Loucy (cell line): Measurements from ENCODE around the gene YAF2.
"Not testable (repeated sequence)": the region's sequence is repeated elsewhere in the genome, so short reads cannot be mapped to it uniquely, and the experiment has no call there.

ENCODE experiments used
- H2AFZ ChIP-seq: fragments of 200-600 bp; sonication (generic); 2 replicates; pipeline ENCODE4 v1.6.0; 2016; ENCODE audit warnings: antibody characterized with exemption, mild to moderate bottlenecking, low read length, moderate library complexity
- H3F3A ChIP-seq: fragments of 200-600 bp; 2 replicates; pipeline ENCODE4 v1.6.0; 2016; ENCODE audit warnings: antibody characterized with exemption, low read depth, mild to moderate bottlenecking
- H3K27me3 ChIP-seq: fragments of 200-600 bp; sonication (generic); 2 replicates; pipeline ENCODE4 v1.6.1; 2014; ENCODE audit warnings: low read length, mild to moderate bottlenecking; ENCODE audit not compliant: insufficient read depth, poor library complexity, severe bottlenecking
- H3K36me3 ChIP-seq: fragments of 200-600 bp; sonication (generic); 2 replicates; pipeline ENCODE4 v1.6.1; 2016; ENCODE audit warnings: low read length; ENCODE audit not compliant: insufficient read depth
- H3K4me1 ChIP-seq: fragments of 200-600 bp; sonication (generic); 2 replicates; pipeline ENCODE4 v1.5.1; 2014; ENCODE audit warnings: low read length, mild to moderate bottlenecking; ENCODE audit not compliant: insufficient read depth, poor library complexity, severe bottlenecking
- H3K4me2 ChIP-seq: fragments of 200-600 bp; sonication (generic); 2 replicates; pipeline ENCODE4 v1.6.0; 2014; ENCODE audit warnings: antibody characterized with exemption, low read length, low read depth, mild to moderate bottlenecking; ENCODE audit not compliant: poor library complexity, severe bottlenecking
- H3K4me3 ChIP-seq: fragments of 200-600 bp; sonication (generic); 2 replicates; pipeline ENCODE4 v1.5.1; 2014; ENCODE audit warnings: low read length, mild to moderate bottlenecking, mixed read lengths; ENCODE audit not compliant: poor library complexity, severe bottlenecking
- H3K79me2 ChIP-seq: fragments of 200-600 bp; sonication (generic); 2 replicates; pipeline ENCODE4 v1.6.1; 2014; ENCODE audit warnings: low read length; ENCODE audit not compliant: insufficient read depth
- H3K9ac ChIP-seq: fragments of 200-600 bp; sonication (generic); 2 replicates; pipeline ENCODE4 v1.6.0; 2014; ENCODE audit warnings: mild to moderate bottlenecking, low read depth, low read length, moderate library complexity; ENCODE audit not compliant: poor library complexity, severe bottlenecking
- H3K9me2 ChIP-seq: fragments of 200-600 bp; sonication (generic); replicated peaks from 2 replicates; pipeline ENCODE4 v1.6.1; 2016; ENCODE audit warnings: low read depth, low read length, mixed read lengths
- H3K9me3 ChIP-seq: fragments of 200-600 bp; sonication (generic); 2 replicates; pipeline ENCODE4 v1.6.1; 2014; ENCODE audit warnings: mild to moderate bottlenecking, antibody characterized with exemption, low read length, low read depth; ENCODE audit not compliant: insufficient read depth
- H4K20me1 ChIP-seq: fragments of 200-600 bp; sonication (generic); 2 replicates; pipeline ENCODE4 v1.6.0; 2014; ENCODE audit warnings: antibody characterized with exemption, low read length, mild to moderate bottlenecking; ENCODE audit not compliant: insufficient read depth, poor library complexity, severe bottlenecking
- EZH2phosphoT487 ChIP-seq: fragments of 200-600 bp; IDR thresholded peaks from 2 replicates; pipeline ENCODE4 v1.6.1; 2018; ENCODE audit warnings: antibody characterized with exemption, mild to moderate bottlenecking, moderate library complexity, borderline replicate concordance
- TF ChIP-seq, protein P1 (sequence below): fragments of 200-600 bp; sonication (generic); conservative IDR thresholded peaks from 2 replicates; pipeline ENCODE4 v1.5.1; 2014; ENCODE audit warnings: mild to moderate bottlenecking, antibody characterized with exemption, low read length

The YAF2 gene

DNA sequence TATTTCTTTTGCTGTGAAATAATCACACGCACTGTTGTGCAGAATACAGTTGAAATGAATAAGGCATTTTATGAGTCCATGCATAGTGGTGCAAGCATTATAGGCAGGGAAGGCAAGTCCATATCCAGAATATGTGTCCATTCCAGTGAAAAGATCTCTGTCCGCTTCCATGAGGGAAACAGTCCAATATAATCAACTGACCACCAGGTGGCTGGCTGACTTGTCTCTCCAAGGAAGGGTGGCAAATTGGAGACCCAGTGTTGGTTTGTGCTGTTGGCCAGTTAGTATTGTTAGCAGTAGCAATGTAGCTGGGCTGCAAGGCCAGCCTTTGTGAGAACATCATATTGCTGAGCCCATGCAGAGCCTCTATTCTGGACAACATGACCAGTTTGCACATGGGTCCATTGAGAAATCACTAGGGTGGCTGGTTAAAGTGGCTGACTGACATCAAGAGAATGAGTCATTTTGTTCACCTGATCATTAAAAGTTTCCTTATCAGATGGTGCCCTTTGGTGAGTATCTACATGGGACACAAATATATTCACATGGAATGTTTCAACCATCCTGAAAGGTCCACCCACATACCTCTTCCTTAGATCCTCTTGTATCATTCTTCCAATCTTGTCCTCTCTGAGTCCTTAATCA, 17.3 kb upstream of the YAF2 start:
- no peaks in the 10 kb centered on the region for H3K4me1 ChIP-seq
- no peak overlapping the region for H2AFZ ChIP-seq
- H3K9ac ChIP-seq, result no peak overlapping the region
- TF ChIP-seq, protein P1, sequence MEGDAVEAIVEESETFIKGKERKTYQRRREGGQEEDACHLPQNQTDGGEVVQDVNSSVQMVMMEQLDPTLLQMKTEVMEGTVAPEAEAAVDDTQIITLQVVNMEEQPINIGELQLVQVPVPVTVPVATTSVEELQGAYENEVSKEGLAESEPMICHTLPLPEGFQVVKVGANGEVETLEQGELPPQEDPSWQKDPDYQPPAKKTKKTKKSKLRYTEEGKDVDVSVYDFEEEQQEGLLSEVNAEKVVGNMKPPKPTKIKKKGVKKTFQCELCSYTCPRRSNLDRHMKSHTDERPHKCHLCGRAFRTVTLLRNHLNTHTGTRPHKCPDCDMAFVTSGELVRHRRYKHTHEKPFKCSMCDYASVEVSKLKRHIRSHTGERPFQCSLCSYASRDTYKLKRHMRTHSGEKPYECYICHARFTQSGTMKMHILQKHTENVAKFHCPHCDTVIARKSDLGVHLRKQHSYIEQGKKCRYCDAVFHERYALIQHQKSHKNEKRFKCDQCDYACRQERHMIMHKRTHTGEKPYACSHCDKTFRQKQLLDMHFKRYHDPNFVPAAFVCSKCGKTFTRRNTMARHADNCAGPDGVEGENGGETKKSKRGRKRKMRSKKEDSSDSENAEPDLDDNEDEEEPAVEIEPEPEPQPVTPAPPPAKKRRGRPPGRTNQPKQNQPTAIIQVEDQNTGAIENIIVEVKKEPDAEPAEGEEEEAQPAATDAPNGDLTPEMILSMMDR, result 0 out of 2 replicates have a peak, but pooled peaks have one; percentile 13
- no peak for TF ChIP-seq EZH2phosphoT487
- H3K4me2 ChIP-seq, result no peak overlapping the region
- H3K9me2 ChIP-seq, result no peaks in the 10 kb centered on the region
- no peaks in the 10 kb centered on the region for H3K36me3 ChIP-seq
- H3K79me2 ChIP-seq, result no peaks in the 10 kb centered on the region
- H3F3A ChIP-seq, result no peaks in the 10 kb centered on the region
- no peaks in the 10 kb centered on the region for H3K9me3 ChIP-seq
- H3K27me3 ChIP-seq, result no peaks in the 10 kb centered on the region
- H4K20me1 ChIP-seq, result no peaks in the 10 kb centered on the region
- no peak overlapping the region for H3K4me3 ChIP-seq

DNA sequence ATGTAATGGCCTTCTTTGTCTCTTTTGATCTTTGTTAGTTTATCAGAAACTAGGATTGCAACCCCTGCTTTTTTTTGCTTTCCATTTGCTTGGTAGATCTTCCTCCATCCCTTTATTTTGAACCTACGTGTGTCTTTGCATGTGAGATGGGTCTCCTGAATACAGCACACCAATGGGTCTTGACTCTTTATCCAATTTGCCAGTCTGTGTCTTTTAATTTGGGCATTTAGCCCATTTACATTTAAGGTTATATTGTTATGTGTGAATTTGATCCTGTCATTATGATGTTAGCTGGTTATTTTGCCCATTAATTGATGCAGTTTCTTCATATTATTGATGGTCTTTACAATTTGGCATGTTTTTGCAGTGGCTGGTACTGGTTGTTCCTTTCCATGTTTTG, 14.6 kb upstream of the YAF2 start:
- not testable (repeated sequence) for H3K9ac ChIP-seq, H3F3A ChIP-seq, H4K20me1 ChIP-seq, H3K9me3 ChIP-seq, H3K36me3 ChIP-seq, H2AFZ ChIP-seq, H3K4me3 ChIP-seq, H3K27me3 ChIP-seq, H3K9me2 ChIP-seq, H3K4me1 ChIP-seq, H3K79me2 ChIP-seq, H3K4me2 ChIP-seq

DNA sequence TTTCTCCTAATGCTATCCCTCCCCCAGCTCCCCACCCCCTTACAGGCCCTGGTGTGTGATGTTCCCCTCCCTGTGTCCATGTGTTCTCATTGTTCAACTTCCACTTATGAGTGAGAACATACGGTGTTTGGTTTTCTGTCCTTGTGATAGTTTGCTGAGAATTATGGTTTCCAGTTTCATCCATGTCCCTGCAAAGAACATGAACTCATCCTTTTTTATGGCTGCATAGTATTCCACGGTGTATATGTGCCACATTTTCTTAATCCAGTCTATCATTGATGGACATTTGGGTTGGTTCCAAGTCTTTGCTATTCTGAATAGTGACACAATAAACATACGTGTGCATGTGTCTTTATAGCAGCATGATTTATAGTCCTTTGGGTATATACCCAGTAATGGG, 11.0 kb upstream of the YAF2 start:
- H3K9me3 ChIP-seq, H2AFZ ChIP-seq, H3K4me1 ChIP-seq, H3K9ac ChIP-seq, H3K4me3 ChIP-seq, H3K36me3 ChIP-seq, H3K27me3 ChIP-seq, H3K4me2 ChIP-seq, H3K79me2 ChIP-seq, H3F3A ChIP-seq, H3K9me2 ChIP-seq, H4K20me1 ChIP-seq: not testable (repeated sequence)

DNA sequence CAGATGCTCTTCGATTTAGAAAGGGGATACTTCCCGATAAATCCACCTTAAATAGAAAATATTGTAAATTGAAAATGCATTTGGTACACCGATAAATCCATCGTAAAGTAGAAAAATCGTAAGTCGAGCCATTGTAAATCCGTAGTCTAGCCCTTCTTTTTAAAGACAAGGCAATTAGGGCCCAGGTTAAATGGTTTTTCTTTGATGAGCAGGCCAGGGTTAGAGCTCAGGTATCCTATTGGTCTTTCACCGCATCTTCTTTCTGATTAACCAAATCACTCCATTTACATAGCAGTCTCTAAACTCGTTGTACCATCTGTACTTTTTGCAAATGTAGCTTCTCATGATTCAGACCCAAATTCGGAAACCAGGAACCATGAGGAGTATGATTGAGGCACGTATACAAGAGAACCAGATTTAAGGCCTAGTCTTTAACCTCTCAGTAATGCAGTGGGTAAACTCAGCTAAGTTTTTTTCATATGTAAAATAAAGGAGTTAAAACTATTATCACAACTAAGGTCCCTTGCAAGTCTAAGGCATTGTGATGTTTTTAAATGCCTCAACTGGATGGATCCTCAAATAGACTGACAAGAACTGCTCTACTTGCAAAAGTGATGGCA, 2.2 kb upstream of the YAF2 start:
- H4K20me1 ChIP-seq, result peaks cover 21% of the 10 kb centered on the region
- no peaks in the 10 kb centered on the region for H3K9me3 ChIP-seq
- no peaks in the 10 kb centered on the region for H3K9me2 ChIP-seq
- peak overlapping the region; percentile 90 for H3K4me2 ChIP-seq
- no peak overlapping the region for H3K9ac ChIP-seq
- H3K27me3 ChIP-seq, result no peaks in the 10 kb centered on the region
- H3K4me1 ChIP-seq, result peaks cover 30% of the 10 kb centered on the region
- H2AFZ ChIP-seq, result no peak overlapping the region
- H3F3A ChIP-seq, result no peaks in the 10 kb centered on the region
- no peak for TF ChIP-seq EZH2phosphoT487
- no peak overlapping the region for H3K4me3 ChIP-seq
- H3K79me2 ChIP-seq, result peaks cover 35% of the 10 kb centered on the region
- no peaks in the 10 kb centered on the region for H3K36me3 ChIP-seq
